Cardiac fibroblast (primary cell): ENCODE data around the gene FAM216B.
A peak's percentile ranks its signal among the peaks of the same experiment; 100 is the strongest.

Source experiments
- DNase-seq, 2 donors: peaks; one replicate each; pipeline versions ENCODE4 v3.0.0 to v3.0.0-alpha.2; 2010; ENCODE audit warnings: low read depth in 2 of 2
- H3K4me3 ChIP-seq, 2 donors: replicated peaks in 1 of 2; 1 replicate in 1 of 2; 2 replicates in 1 of 2; pipeline ENCODE4 v1.5.1; 2011; ENCODE audit warnings: low read depth in 2 of 2, low read length in 2 of 2, mild to moderate bottlenecking in 2 of 2, moderate library complexity in 1 of 2
- CTCF ChIP-seq: IDR thresholded peaks from one replicate; pipeline ENCODE4 v1.5.1; 2011; ENCODE audit warnings: low read depth, mild to moderate bottlenecking, low read length, inconsistent platforms

The FAM216B gene

GRCh38 chr13:42754801-42755510 is 26.4 kb upstream of the FAM216B start:
- DNase-seq, result peak in 1 of 2 donors; percentile 50
- no peak overlapping the region for H3K4me3 ChIP-seq
- TF ChIP-seq CTCF, result no peak

GRCh38 chr13:42757678-42758420 is 23.5 kb upstream of the FAM216B start:
- DNase-seq, result no peak
- H3K4me3 ChIP-seq, result no peak overlapping the region
- TF ChIP-seq CTCF, result no peak

- DNase-seq, result peak in 1 of 2 donors; percentile 24
- no peak for TF ChIP-seq CTCF
- no peak overlapping the region for H3K4me3 ChIP-seq
Measured at GRCh38 chr13:42758515-42758914, 22.9 kb upstream of the FAM216B start.

- TF ChIP-seq CTCF, result no peak
- DNase-seq, result peak; percentile 70 to 95
Measured at GRCh38 chr13:42760951-42761350, 20.4 kb upstream of the FAM216B start.

GRCh38 chr13:42762251-42762650 is 19.1 kb upstream of the FAM216B start:
- peak; percentile 64 to 77 for DNase-seq
- no peak overlapping the region for H3K4me3 ChIP-seq
- TF ChIP-seq CTCF, result no peak

More at GRCh38 chr13:42760951-42761350, 20.4 kb upstream of the FAM216B start:
- H3K4me3 ChIP-seq, result no peak overlapping the region

GRCh38 chr13:42762917-42763316 is 18.5 kb upstream of the FAM216B start:
- no peak for TF ChIP-seq CTCF
- H3K4me3 ChIP-seq, result no peak overlapping the region
- peak; percentile 94 to 98 for DNase-seq
